ENCODE measurements around the gene CRACR2B. TPM values are rescaled to one million over a fixed set of nuclear protein-coding genes. Genes with fewer than 3 reads are reported as not detected.

The CRACR2B gene
- total and polyA plus RNA-seq, 3 donors from 2014 or later: 4.9 to 7.4 (median 6.5) TPM

DNA sequence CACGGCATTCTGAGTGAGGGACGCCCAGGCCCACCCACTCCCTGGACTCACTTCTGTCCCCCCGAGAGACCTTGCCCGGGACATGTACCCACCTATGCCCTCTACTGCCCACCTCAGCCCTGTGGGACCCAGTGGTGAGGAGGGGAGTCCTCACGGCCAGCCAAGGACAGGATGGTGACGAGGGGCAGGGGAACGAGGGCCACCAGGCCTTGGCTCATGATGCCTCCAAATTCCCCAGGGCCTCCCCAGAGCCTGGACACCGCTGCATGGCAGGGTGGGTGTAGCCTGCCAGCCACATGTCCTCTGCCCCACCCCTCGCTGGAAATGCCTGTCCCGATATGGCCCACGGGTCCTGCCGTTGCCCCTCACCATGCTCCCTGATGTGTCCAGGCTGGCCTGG is 41.1 kb downstream of the CRACR2B start:
- Histone ChIP-seq H3K36me3 (ENCODE audit: low read depth, missing control alignments) (no peaks in the 10 kb centered on the region), H3K4me3 (no peak overlapping the region), H3K27me3 (no peaks in the 10 kb centered on the region), H3K27ac (no peak overlapping the region), H3K4me1 (no peaks in the 10 kb centered on the region), H3K9me3 (no peaks in the 10 kb centered on the region)
- TF ChIP-seq, protein P1, sequence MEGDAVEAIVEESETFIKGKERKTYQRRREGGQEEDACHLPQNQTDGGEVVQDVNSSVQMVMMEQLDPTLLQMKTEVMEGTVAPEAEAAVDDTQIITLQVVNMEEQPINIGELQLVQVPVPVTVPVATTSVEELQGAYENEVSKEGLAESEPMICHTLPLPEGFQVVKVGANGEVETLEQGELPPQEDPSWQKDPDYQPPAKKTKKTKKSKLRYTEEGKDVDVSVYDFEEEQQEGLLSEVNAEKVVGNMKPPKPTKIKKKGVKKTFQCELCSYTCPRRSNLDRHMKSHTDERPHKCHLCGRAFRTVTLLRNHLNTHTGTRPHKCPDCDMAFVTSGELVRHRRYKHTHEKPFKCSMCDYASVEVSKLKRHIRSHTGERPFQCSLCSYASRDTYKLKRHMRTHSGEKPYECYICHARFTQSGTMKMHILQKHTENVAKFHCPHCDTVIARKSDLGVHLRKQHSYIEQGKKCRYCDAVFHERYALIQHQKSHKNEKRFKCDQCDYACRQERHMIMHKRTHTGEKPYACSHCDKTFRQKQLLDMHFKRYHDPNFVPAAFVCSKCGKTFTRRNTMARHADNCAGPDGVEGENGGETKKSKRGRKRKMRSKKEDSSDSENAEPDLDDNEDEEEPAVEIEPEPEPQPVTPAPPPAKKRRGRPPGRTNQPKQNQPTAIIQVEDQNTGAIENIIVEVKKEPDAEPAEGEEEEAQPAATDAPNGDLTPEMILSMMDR (IDR thresholded peaks at IDR 0.05): no peak
- no peak for TF ChIP-seq POLR2A (IDR thresholded peaks at IDR 0.05)
- no peak for DNase-seq
- intact Hi-C loops (cut with DNase I; ENCODE audit: low total_unique reads): no loop called here
- WGBS, 2 donors: 81 to 100% methylated on average over 8 to 9 of the region's 12 CpGs

DNA sequence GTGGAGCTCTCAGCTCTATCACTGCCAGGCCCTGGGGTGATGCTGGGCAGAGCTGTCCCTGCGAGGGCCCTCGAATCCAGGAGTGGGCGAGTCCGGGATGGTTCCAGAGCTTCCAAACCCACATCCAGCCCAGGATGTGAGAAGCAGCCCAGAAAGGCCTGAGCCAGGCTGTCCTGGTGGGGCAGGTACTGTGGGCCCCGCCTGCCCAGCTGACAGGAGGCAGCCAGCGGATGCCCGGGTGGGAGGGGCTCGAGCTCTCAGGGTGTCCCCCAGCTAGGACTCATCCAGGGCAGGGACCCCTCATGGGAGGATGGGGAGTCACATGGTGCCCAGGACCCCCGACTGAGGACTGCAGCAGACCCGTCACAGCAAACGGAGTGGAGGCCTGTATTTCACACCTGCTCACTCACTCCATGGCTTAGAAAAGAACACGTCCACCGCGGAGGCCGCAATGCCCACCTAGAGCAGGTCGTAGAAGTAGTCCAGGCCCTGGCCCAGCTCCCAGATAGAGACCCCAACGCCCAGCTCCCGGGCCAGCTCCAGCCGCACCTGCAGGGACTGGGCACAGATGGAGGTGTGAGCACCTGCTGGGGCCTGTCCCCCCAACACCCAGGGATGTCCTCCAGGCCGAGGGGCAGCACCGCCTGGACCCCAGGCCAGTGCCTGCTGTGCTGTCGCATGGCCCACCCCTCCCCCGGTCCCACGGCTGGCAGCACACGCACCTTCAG is 41.8 kb downstream of the CRACR2B start:
- TF ChIP-seq, protein P1 (IDR thresholded peaks at IDR 0.05): no peak
- TF ChIP-seq POLR2A (IDR thresholded peaks at IDR 0.05): no peak
- 85% methylated on average over 24 of the region's 25 CpGs; no CpG with 5 or more reads in 1 of the 2 donors for WGBS, 2 donors
- Histone ChIP-seq H3K4me3 (no peak overlapping the region), H3K4me1 (no peaks in the 10 kb centered on the region), H3K27ac (no peak overlapping the region), H3K36me3 (ENCODE audit: low read depth, missing control alignments) (no peaks in the 10 kb centered on the region), H3K9me3 (no peaks in the 10 kb centered on the region), H3K27me3 (no peaks in the 10 kb centered on the region)
- intact Hi-C loops (cut with DNase I; ENCODE audit: low total_unique reads): no loop called here
- no peak for DNase-seq

DNA sequence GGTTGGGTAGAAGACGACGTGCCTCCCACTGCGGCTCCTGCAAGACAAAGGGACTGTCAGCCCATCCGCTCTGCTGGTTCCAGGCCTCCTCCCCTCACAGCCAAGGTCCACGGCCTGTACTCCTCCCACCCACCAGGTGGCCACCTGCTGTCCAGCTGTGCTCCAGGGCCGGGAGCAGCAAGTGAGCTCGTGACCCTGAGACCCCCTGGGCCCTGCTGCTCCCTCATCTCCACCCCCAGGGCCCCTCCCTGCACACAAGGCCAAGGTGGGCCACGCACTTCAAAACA is 42.4 kb downstream of the CRACR2B start:
- Histone ChIP-seq H3K36me3 (ENCODE audit: low read depth, missing control alignments) (no peaks in the 10 kb centered on the region), H3K4me1 (no peaks in the 10 kb centered on the region), H3K9me3 (no peaks in the 10 kb centered on the region), H3K4me3 (no peak overlapping the region), H3K27me3 (no peaks in the 10 kb centered on the region), H3K27ac (no peak overlapping the region)
- TF ChIP-seq, protein P1 (IDR thresholded peaks at IDR 0.05): no peak
- DNase-seq: no peak
- WGBS, 2 donors: 54 to 100% methylated on average over 1 to 8 of the region's 8 CpGs
- intact Hi-C loops (cut with DNase I; ENCODE audit: low total_unique reads): no loop called here

DNA sequence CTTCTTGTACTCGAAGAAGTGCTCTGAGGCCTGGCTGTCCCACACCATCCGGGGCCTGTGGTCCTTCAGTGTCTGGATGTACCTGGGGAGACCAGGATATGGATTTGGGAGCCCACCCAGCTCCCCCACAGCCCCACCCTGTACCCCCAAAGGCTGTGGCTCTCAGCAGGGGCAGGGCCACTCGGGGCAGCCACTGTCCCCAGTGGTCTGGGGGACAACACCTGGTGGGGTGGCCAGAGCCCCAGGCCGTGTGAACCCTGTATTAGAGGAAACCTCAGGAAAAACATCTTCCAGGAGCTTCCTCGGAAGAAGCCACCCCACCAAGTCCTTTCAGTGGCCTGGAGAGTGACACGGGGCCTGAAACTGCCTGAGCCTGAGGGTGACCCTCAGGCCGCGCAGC is 42.7 kb downstream of the CRACR2B start:
- intact Hi-C loops (cut with DNase I; ENCODE audit: low total_unique reads): no loop called here

More for the DNA sequence above, 42.7 kb downstream of the CRACR2B start:
- no peak for TF ChIP-seq POLR2A (IDR thresholded peaks at IDR 0.05)
- TF ChIP-seq, protein P1 (IDR thresholded peaks at IDR 0.05): no peak
- no peak for DNase-seq
- 87 to 92% methylated on average over 6 to 8 of the region's 8 CpGs for WGBS, 2 donors
- no peaks in the 10 kb centered on the region for H3K4me1 ChIP-seq
- no peaks in the 10 kb centered on the region for H3K27me3 ChIP-seq
- H3K4me3 ChIP-seq: no peak overlapping the region
- H3K9me3 ChIP-seq: no peaks in the 10 kb centered on the region
- no peak overlapping the region for H3K27ac ChIP-seq
- no peaks in the 10 kb centered on the region for H3K36me3 ChIP-seq (ENCODE audit: low read depth, missing control alignments)
